ENCODE measurements around the gene GIGYF1. TPM values are rescaled to one million over a fixed set of nuclear protein-coding genes. Genes with fewer than 3 reads are reported as not detected.

Gene GIGYF1
- total RNA-seq, 1 donor from 2014 or later: 26.1 TPM

Other genes with a start within 250 kb of the GIGYF1 start
- gene SPACDR, start 230.0 kb downstream of the GIGYF1 start, total RNA-seq: not detected in 2 replicates
- 14.6 and 25.2 TPM in 2 replicates for gene TSC22D4, start 215.0 kb downstream of the GIGYF1 start, total RNA-seq
- 0.20 TPM in 1 of 2 replicates, not detected in the other for gene NYAP1, start 210.3 kb downstream of the GIGYF1 start, total RNA-seq
- gene AGFG2, start 155.0 kb downstream of the GIGYF1 start, total RNA-seq: 4.2 and 8.2 TPM in 2 replicates
- gene SAP25, start 120.3 kb downstream of the GIGYF1 start, total RNA-seq: not detected in 2 replicates
- 5.0 and 10.6 TPM in 2 replicates for gene LRCH4, start 108.1 kb downstream of the GIGYF1 start, total RNA-seq
- 0.35 TPM in 1 of 2 replicates, not detected in the other for gene FBXO24, start 107.9 kb downstream of the GIGYF1 start, total RNA-seq
- gene PCOLCE, start 91.9 kb downstream of the GIGYF1 start, total RNA-seq: 1.9 and 2.3 TPM in 2 replicates
- 10.2 and 12.9 TPM in 2 replicates for gene MOSPD3, start 81.7 kb downstream of the GIGYF1 start, total RNA-seq
- 0.35 and 1.0 TPM in 2 replicates for gene TFR2, start 52.7 kb downstream of the GIGYF1 start, total RNA-seq
- gene ACTL6B, start 37.8 kb downstream of the GIGYF1 start, total RNA-seq: not detected in 2 replicates
- gene GNB2, start 20.5 kb downstream of the GIGYF1 start, total RNA-seq: 120 and 162 TPM in 2 replicates
- 21.1 and 63.4 TPM in 2 replicates for gene POP7, start 11.9 kb upstream of the GIGYF1 start, total RNA-seq
- not detected in 2 replicates for gene EPO, start 26.2 kb upstream of the GIGYF1 start, total RNA-seq
- gene ZAN, start 39.3 kb upstream of the GIGYF1 start, total RNA-seq: not detected in 2 replicates
- 80.9 and 141 TPM in 2 replicates for gene EPHB4, start 133.3 kb upstream of the GIGYF1 start, total RNA-seq
- gene SLC12A9, start 158.5 kb upstream of the GIGYF1 start, total RNA-seq: 13.8 and 25.5 TPM in 2 replicates
- 87.9 and 95.2 TPM in 2 replicates for gene TRIP6, start 173.1 kb upstream of the GIGYF1 start, total RNA-seq
- 32.8 and 51.7 TPM in 2 replicates for gene SRRT, start 180.9 kb upstream of the GIGYF1 start, total RNA-seq
- 2.1 and 5.2 TPM in 2 replicates for gene UFSP1, start 195.5 kb upstream of the GIGYF1 start, total RNA-seq
- gene ACHE, start 201.6 kb upstream of the GIGYF1 start, total RNA-seq: 0.94 and 1.2 TPM in 2 replicates